ENCODE results near the gene SLC5A2.

SLC5A2 gene

GRCh38 chr16:31461921-31462804, 20.8 kb upstream of the SLC5A2 start:
- Histone ChIP-seq H3K4me3 (ENCODE audit: low read depth in 1 of 2, low read length in 2 of 2) (no peak overlapping the region), H3K36me3 (ENCODE audit: insufficient read depth, low read length) (peaks cover 40% of the 10 kb centered on the region), H3K9me3 (ENCODE audit: insufficient read depth, low read length, severe bottlenecking) (no peaks in the 10 kb centered on the region), H3K9ac (ENCODE audit: low read depth, low read length) (no peak overlapping the region), H3K4me2 (ENCODE audit: insufficient read depth, low read length) (no peak overlapping the region), H3K27me3 (ENCODE audit: insufficient read depth, low read length, poor library complexity) (no peaks in the 10 kb centered on the region), H2AFZ (ENCODE audit: low read depth, low read length) (no peak overlapping the region), H3K4me1 (ENCODE audit: insufficient read depth, low read length) (peaks cover 39% of the 10 kb centered on the region), H3K79me2 (ENCODE audit: insufficient read depth, low read length) (peaks cover 23% of the 10 kb centered on the region), H4K20me1 (ENCODE audit: insufficient read depth, low read length) (peaks cover 13% of the 10 kb centered on the region), H3K27ac (ENCODE audit: low read length) (peak overlapping the region; percentile 7; the same call in 1 of the 2 replicates)
- ATAC-seq (ENCODE audit: insufficient read depth, low read depth) (no peak), DNase-seq (no peak)
- TF ChIP-seq CTCF (IDR thresholded peaks at IDR 0.05; ENCODE audit: borderline replicate concordance, extremely low read depth, low read length, poor library complexity, severe bottlenecking) = no peak
- no peak for TF ChIP-seq EZH2 (IDR thresholded peaks at IDR 0.05; ENCODE audit: borderline replicate concordance, low read depth, low read length, severe bottlenecking)

- no peak for DNase-seq
- peaks cover 6% of the 10 kb centered on the region for H3K79me2 ChIP-seq (ENCODE audit: insufficient read depth, low read length)
- H3K27me3 ChIP-seq (ENCODE audit: insufficient read depth, low read length, poor library complexity) = no peaks in the 10 kb centered on the region
- peaks cover 44% of the 10 kb centered on the region for H3K4me1 ChIP-seq (ENCODE audit: insufficient read depth, low read length)
- no peak overlapping the region for H3K27ac ChIP-seq (ENCODE audit: low read length)
- H3K9me3 ChIP-seq (ENCODE audit: insufficient read depth, low read length, severe bottlenecking) = no peaks in the 10 kb centered on the region
- H3K4me3 ChIP-seq (ENCODE audit: low read depth in 1 of 2, low read length in 2 of 2) = no peak overlapping the region
- H3K36me3 ChIP-seq (ENCODE audit: insufficient read depth, low read length) = peaks cover 33% of the 10 kb centered on the region
- no peak overlapping the region for H2AFZ ChIP-seq (ENCODE audit: low read depth, low read length)
- no peak for TF ChIP-seq CTCF (IDR thresholded peaks at IDR 0.05; ENCODE audit: borderline replicate concordance, extremely low read depth, low read length, poor library complexity, severe bottlenecking)
- no peak for ATAC-seq (ENCODE audit: insufficient read depth, low read depth)
- H3K4me2 ChIP-seq (ENCODE audit: insufficient read depth, low read length) = no peak overlapping the region
- H3K9ac ChIP-seq (ENCODE audit: low read depth, low read length) = no peak overlapping the region
- H4K20me1 ChIP-seq (ENCODE audit: insufficient read depth, low read length) = no peaks in the 10 kb centered on the region
Measured at GRCh38 chr16:31464348-31464769, 18.6 kb upstream of the SLC5A2 start.

- Histone ChIP-seq H3K4me3 (ENCODE audit: low read depth in 1 of 2, low read length in 2 of 2) (no peak overlapping the region), H3K27me3 (ENCODE audit: insufficient read depth, low read length, poor library complexity) (no peaks in the 10 kb centered on the region), H2AFZ (ENCODE audit: low read depth, low read length) (no peak overlapping the region), H3K9ac (ENCODE audit: low read depth, low read length) (no peak overlapping the region), H3K27ac (ENCODE audit: low read length) (no peak overlapping the region), H3K36me3 (ENCODE audit: insufficient read depth, low read length) (peaks cover 33% of the 10 kb centered on the region), H4K20me1 (ENCODE audit: insufficient read depth, low read length) (no peaks in the 10 kb centered on the region), H3K4me1 (ENCODE audit: insufficient read depth, low read length) (peaks cover 44% of the 10 kb centered on the region), H3K79me2 (ENCODE audit: insufficient read depth, low read length) (peaks cover 6% of the 10 kb centered on the region), H3K9me3 (ENCODE audit: insufficient read depth, low read length, severe bottlenecking) (no peaks in the 10 kb centered on the region), H3K4me2 (ENCODE audit: insufficient read depth, low read length) (no peak overlapping the region)
- TF ChIP-seq EZH2 (IDR thresholded peaks at IDR 0.05; ENCODE audit: borderline replicate concordance, low read depth, low read length, severe bottlenecking) = no peak
- no peak for DNase-seq
- no peak for ATAC-seq (ENCODE audit: insufficient read depth, low read depth)
Measured at GRCh38 chr16:31464781-31465260, 18.1 kb upstream of the SLC5A2 start.

- no peak for ATAC-seq (ENCODE audit: insufficient read depth, low read depth)
- H2AFZ ChIP-seq (ENCODE audit: low read depth, low read length) = no peak overlapping the region
- no peaks in the 10 kb centered on the region for H3K27me3 ChIP-seq (ENCODE audit: insufficient read depth, low read length, poor library complexity)
- H4K20me1 ChIP-seq (ENCODE audit: insufficient read depth, low read length) = no peaks in the 10 kb centered on the region
- DNase-seq = no peak
- H3K9me3 ChIP-seq (ENCODE audit: insufficient read depth, low read length, severe bottlenecking) = no peaks in the 10 kb centered on the region
- H3K4me1 ChIP-seq (ENCODE audit: insufficient read depth, low read length) = peaks cover 34% of the 10 kb centered on the region
- H3K4me2 ChIP-seq (ENCODE audit: insufficient read depth, low read length) = no peak overlapping the region
- H3K79me2 ChIP-seq (ENCODE audit: insufficient read depth, low read length) = no peaks in the 10 kb centered on the region; the same call in 1 of the 2 replicates
- H3K4me3 ChIP-seq (ENCODE audit: low read depth in 1 of 2, low read length in 2 of 2) = no peak overlapping the region
- TF ChIP-seq EZH2 (IDR thresholded peaks at IDR 0.05; ENCODE audit: borderline replicate concordance, low read depth, low read length, severe bottlenecking) (no peak), CTCF (IDR thresholded peaks at IDR 0.05; ENCODE audit: borderline replicate concordance, extremely low read depth, low read length, poor library complexity, severe bottlenecking) (no peak)
- H3K27ac ChIP-seq (ENCODE audit: low read length) = peak overlapping the region; percentile 99
- peak overlapping the region; percentile 54; the same call in 1 of the 2 replicates for H3K9ac ChIP-seq (ENCODE audit: low read depth, low read length)
- peaks cover 33% of the 10 kb centered on the region for H3K36me3 ChIP-seq (ENCODE audit: insufficient read depth, low read length)
Measured at GRCh38 chr16:31465788-31466370, 17.0 kb upstream of the SLC5A2 start.

All from DND-41 (cell line).